ENCODE measurements around the gene ZW10.

GRCh38 chr11:113689768-113690618 lies 83.5 kb downstream of the ZW10 start:
- no peak for TF ChIP-seq ARNT (IDR thresholded peaks at IDR 0.05)
- no peak for TF ChIP-seq BHLHE40 (IDR thresholded peaks at IDR 0.05; ENCODE audit: borderline replicate concordance)
- no peak for TF ChIP-seq ZNF384 (IDR thresholded peaks at IDR 0.05)
- no peak for TF ChIP-seq NFRKB (IDR thresholded peaks at IDR 0.05)
